PC-9 (cell line): ENCODE measurements around the gene LPIN3. TPM values are rescaled to one million over a fixed set of nuclear protein-coding genes. Genes with fewer than 3 reads are reported as not detected.

Source experiments
- BruUV-seq: library from RNA; stranded (reverse); fragments of 400-500 nt; replicated peaks from 2 replicates; lab custom pipeline; 2021; lab: Mats Ljungman, UMichigan
- CTCF ChIA-PET: fragments of 300-600 bp; sonication (Branson Sonifier 250); formaldehyde crosslinking; loops from one replicate; lab custom pipeline; 2022; ENCODE audit warnings: antibody characterized with exemption; lab: Charles Lee
- POLR2A ChIA-PET: fragments of 300-600 bp; sonication (Branson Sonifier 250); formaldehyde crosslinking; loops from one replicate; lab custom pipeline; 2022; ENCODE audit warnings: antibody characterized with exemption; ENCODE audit not compliant: unreplicated experiment; lab: Charles Lee
- DNase-seq, 2 experiments: peaks; one replicate each; pipeline versions ENCODE4 v3.0.0 to v3.0.0-alpha.2; 2015 to 2022; ENCODE audit warnings: mixed read lengths in 1 of 2
- H2AFZ ChIP-seq: fragments of 200-600 bp; sonication (generic); 2 replicates; pipeline ENCODE4 v1.8.1; 2017; ENCODE audit warnings: antibody characterized with exemption
- H3F3A ChIP-seq: fragments of 200-600 bp; sonication (generic); 2 replicates; pipeline ENCODE4 v1.8.1; 2017; ENCODE audit warnings: antibody characterized with exemption, mild to moderate bottlenecking, low read depth; ENCODE audit not compliant: insufficient read depth
- H3K27ac ChIP-seq: fragments of 200-600 bp; sonication (generic); 2 replicates; pipeline ENCODE4 v1.6.1; 2016; ENCODE audit warnings: mixed run types
- H3K27me3 ChIP-seq: fragments of 200-600 bp; sonication (generic); 2 replicates; pipeline ENCODE4 v1.6.1; 2016; ENCODE audit warnings: low read depth, mixed run types; ENCODE audit not compliant: insufficient read depth
- H3K36me3 ChIP-seq: fragments of 200-600 bp; sonication (generic); 2 replicates; pipeline ENCODE4 v1.6.1; 2016; ENCODE audit warnings: low read depth, mixed run types
- H3K4me1 ChIP-seq: fragments of 200-600 bp; sonication (generic); replicated peaks from 2 replicates; pipeline ENCODE4 v1.6.1; 2016; ENCODE audit warnings: mixed run types; ENCODE audit not compliant: insufficient read depth
- H3K4me2 ChIP-seq: fragments of 200-600 bp; sonication (generic); 2 replicates; pipeline ENCODE4 v1.6.1; 2017; ENCODE audit warnings: mixed run types
- H3K4me3 ChIP-seq: fragments of 200-600 bp; sonication (generic); 2 replicates; pipeline ENCODE4 v1.6.1; 2016; ENCODE audit warnings: mixed run types
- H3K79me2 ChIP-seq: fragments of 200-600 bp; sonication (generic); 2 replicates; pipeline ENCODE4 v1.6.1; 2017; ENCODE audit warnings: low read depth, mixed run types
- H3K9me2 ChIP-seq: fragments of 200-600 bp; sonication (generic); 2 replicates; pipeline ENCODE4 v1.8.1; 2017; ENCODE audit warnings: mild to moderate bottlenecking; ENCODE audit not compliant: insufficient read depth
- H3K9me3 ChIP-seq: fragments of 200-600 bp; sonication (generic); 2 replicates; pipeline ENCODE4 v1.8.1; 2016; ENCODE audit warnings: low read depth; ENCODE audit not compliant: insufficient read depth
- H4K20me1 ChIP-seq: fragments of 200-600 bp; sonication (generic); 2 replicates; pipeline ENCODE4 v1.8.1; 2017; ENCODE audit not compliant: insufficient read depth
- EZH2 ChIP-seq: fragments of 200-600 bp; sonication (generic); IDR thresholded peaks from 2 replicates; pipeline ENCODE4 v1.8.0; 2017; ENCODE audit warnings: antibody characterized with exemption, low read depth
- intact Hi-C: fragments of 100-400 bp; cut with micrococcal nuclease; formaldehyde crosslinking; loops from one replicate; pipeline ENCODE4 v1.10.0; 2022; ENCODE audit not compliant: unreplicated experiment
- total RNA-seq: library from RNA; stranded (reverse); gene quantifications from 2 replicates; pipeline ENCODE4 v1.2.3, GENCODE V29; 2021
- TF ChIP-seq, protein P1 (sequence below): fragments of 200-600 bp; sonication (generic); conservative IDR thresholded peaks from 2 replicates; pipeline ENCODE4 v1.6.1; 2017; ENCODE audit warnings: mixed run types, antibody characterized with exemption, mild to moderate bottlenecking, moderate library complexity

Gene LPIN3
- total RNA-seq, 1 experiment from 2014 or later = 12.1 TPM

DNA sequence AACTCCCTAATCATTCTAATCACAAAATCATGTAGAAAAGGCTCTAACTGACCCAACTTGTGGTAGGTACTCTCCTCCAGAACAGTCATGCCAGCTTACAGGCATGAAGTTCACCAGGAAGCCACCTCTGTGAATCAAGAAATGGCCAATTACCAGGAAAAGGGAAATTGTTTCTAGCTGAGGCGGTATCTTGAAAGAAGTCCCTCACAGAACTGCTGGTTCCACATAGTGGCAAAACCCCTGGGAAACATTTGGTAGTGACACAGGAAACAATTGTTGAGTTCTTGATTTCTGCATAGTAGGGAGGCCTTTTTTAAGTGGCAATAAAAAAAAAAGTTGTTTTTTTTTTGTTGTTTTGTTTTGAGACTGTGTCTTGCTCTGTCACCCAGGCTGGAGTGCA, 19.6 kb upstream of the LPIN3 start:
- Histone ChIP-seq H3K9me2 (no peaks in the 10 kb centered on the region), H3K36me3 (no peaks in the 10 kb centered on the region), H3K4me1 (peaks cover 26% of the 10 kb centered on the region), H3K9me3 (no peaks in the 10 kb centered on the region), H4K20me1 (no peaks in the 10 kb centered on the region; the same call in 1 of the 2 replicates), H3K79me2 (peaks cover 9% of the 10 kb centered on the region; the same call in 1 of the 2 replicates), H3K27me3 (no peaks in the 10 kb centered on the region), H2AFZ (no peak overlapping the region), H3K4me2 (no peak overlapping the region), H3K27ac (no peak overlapping the region), H3F3A (peaks cover 25% of the 10 kb centered on the region), H3K4me3 (no peak overlapping the region)
- TF ChIP-seq EZH2 = no peak
- TF ChIP-seq, protein P1, sequence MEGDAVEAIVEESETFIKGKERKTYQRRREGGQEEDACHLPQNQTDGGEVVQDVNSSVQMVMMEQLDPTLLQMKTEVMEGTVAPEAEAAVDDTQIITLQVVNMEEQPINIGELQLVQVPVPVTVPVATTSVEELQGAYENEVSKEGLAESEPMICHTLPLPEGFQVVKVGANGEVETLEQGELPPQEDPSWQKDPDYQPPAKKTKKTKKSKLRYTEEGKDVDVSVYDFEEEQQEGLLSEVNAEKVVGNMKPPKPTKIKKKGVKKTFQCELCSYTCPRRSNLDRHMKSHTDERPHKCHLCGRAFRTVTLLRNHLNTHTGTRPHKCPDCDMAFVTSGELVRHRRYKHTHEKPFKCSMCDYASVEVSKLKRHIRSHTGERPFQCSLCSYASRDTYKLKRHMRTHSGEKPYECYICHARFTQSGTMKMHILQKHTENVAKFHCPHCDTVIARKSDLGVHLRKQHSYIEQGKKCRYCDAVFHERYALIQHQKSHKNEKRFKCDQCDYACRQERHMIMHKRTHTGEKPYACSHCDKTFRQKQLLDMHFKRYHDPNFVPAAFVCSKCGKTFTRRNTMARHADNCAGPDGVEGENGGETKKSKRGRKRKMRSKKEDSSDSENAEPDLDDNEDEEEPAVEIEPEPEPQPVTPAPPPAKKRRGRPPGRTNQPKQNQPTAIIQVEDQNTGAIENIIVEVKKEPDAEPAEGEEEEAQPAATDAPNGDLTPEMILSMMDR = no peak
- BruUV-seq = no TSS peak
- intact Hi-C loops = no loop called here
- ChIA-PET CTCF (no interaction called here), POLR2A (interaction anchor here (0.6 kb wide), 1 partner anchor 335 kb away, joined by 5 read pairs; no protein-coding TSS in a partner anchor)
- DNase-seq = no peak

DNA sequence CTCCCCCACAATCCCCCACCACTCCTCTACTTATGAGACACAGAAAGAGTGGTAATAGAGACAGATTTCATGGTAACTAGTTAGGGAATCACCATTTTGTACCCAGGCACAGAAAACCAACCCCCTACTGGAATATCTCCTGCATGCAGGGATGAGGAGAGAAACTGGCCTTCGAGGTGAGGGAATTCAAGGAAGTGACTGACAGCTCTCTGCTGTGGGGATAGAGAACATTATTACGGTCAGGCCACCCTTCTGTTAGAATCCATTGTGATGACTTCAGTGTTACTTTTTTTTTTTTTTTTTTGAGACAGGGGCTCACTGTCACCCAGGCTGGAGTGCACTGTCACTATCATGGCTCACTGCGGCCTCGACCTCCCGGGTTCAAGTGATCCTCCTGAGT, 13.4 kb upstream of the LPIN3 start:
- no peak for DNase-seq
- intact Hi-C loops = no loop called here
- Histone ChIP-seq H3K4me2 (no peak overlapping the region), H4K20me1 (no peaks in the 10 kb centered on the region), H3K27ac (no peak overlapping the region), H3K9me2 (no peaks in the 10 kb centered on the region), H3K79me2 (no peaks in the 10 kb centered on the region), H2AFZ (no peak overlapping the region), H3K4me3 (no peak overlapping the region), H3F3A (peaks cover 22% of the 10 kb centered on the region), H3K9me3 (no peaks in the 10 kb centered on the region), H3K4me1 (peaks cover 20% of the 10 kb centered on the region), H3K36me3 (no peaks in the 10 kb centered on the region), H3K27me3 (no peaks in the 10 kb centered on the region)
- POLR2A ChIA-PET = no interaction called here
- TF ChIP-seq, protein P1 = no peak
- no peak for TF ChIP-seq EZH2
- CTCF ChIA-PET = no interaction called here
- no TSS peak for BruUV-seq

DNA sequence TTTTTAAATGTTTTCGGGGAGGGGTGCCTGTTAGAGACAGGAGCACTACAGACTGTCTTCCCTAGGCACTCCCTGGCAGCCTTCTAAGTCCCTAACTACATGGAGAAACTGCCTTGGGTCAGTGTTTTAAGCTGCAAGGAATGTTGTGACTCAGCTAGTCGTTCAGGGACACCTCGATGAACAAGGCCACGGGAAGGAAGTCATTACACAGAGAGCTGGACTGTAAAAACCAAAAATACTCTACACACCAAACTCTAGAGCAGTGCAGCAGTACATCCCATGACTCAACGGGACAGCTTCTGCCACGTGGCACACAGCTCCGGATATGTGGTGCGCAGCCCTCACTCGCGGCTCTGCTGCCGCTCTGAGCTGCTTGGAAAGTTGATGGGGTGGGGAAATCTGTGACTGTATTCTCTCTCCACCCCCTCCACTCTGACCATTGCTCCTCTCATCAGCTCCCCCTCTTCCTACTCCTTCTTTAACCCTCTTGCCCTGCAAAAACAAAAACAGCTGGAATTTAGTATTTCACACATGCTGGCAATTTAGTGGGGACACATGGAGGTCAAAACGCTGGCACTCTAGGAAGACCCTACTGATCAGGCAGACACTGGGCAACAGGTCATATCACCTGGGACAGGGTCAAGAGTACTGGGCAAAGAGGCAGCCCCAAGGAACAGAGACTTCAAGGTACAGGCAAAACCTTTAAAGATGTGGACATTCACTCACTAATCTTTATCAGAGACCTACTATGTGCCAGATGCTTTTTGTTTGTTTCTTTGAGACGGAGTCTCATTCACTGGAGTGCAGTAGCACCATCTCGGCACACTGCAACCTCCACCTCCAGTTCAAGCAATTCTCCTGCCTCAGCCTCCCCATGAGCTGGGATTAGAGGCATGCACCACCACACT, 10.9 kb upstream of the LPIN3 start:
- ChIA-PET CTCF (interaction anchor here (1.7 kb wide), 1 partner anchor 10 kb away, joined by 24 read pairs; the partner anchor contains the start of gene LPIN3), POLR2A (interaction anchor here (0.6 to 0.8 kb wide), 3 partner anchors 21 to 281 kb away, joined by 3 to 4 read pairs (median 4); no protein-coding TSS in a partner anchor)
- Histone ChIP-seq H3K9me2 (no peaks in the 10 kb centered on the region), H3K27me3 (no peaks in the 10 kb centered on the region), H3K9me3 (no peaks in the 10 kb centered on the region), H2AFZ (peak overlapping the region; percentile 85), H3K36me3 (no peaks in the 10 kb centered on the region), H3K79me2 (no peaks in the 10 kb centered on the region), H3K4me2 (peak overlapping the region; percentile 66), H3F3A (peaks cover 19% of the 10 kb centered on the region), H3K4me1 (peaks cover 20% of the 10 kb centered on the region), H4K20me1 (no peaks in the 10 kb centered on the region), H3K4me3 (peak overlapping the region; percentile 27; the same call in 1 of the 2 replicates), H3K27ac (peak overlapping the region; percentile 81)
- TF ChIP-seq, protein P1 = no peak
- no peak for TF ChIP-seq EZH2
- intact Hi-C loops = loop anchor here (1.0 kb wide), 1 partner anchor 12 kb away; the partner anchor contains the start of gene ZHX3
- peak; percentile 59 to 96 for DNase-seq
- BruUV-seq = no TSS peak
